ENCODE measurements around the gene MEIOB. TPM values are rescaled to one million over a fixed set of nuclear protein-coding genes. Genes with fewer than 3 reads are reported as not detected.
A peak's percentile ranks its signal among the peaks of the same experiment; 100 is the strongest.
"Not testable (repeated sequence)": the region's sequence is repeated elsewhere in the genome, so short reads cannot be mapped to it uniquely, and the experiment has no call there.

MEIOB gene
- total RNA-seq, 1 donor from 2014 or later = not detected

DNA sequence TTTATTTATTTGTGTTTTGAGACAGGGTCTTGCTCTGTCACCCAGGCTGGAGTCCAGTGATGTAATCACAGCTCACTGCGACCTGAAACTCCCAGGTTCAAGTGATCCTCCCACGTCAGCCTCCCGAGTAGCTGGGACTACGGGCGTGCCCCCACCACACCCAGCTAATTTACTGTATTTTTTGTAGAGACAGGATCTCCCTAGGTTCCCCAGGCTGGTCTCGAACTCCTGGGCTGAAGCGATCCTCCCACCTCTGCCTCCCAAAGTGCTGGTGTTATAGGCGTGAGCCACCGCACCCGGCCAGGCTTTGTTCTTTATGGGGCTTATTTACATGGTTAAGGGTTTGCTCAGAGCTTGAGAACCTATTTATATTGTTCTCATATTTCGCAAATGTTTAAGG, 5.8 kb upstream of the MEIOB start:
- DNase-seq (ENCODE audit: low read depth in 2 of 2) = no peak

GRCh38 chr16:1877089-1877488, 5.1 kb upstream of the MEIOB start:
- DNase-seq (ENCODE audit: low read depth in 2 of 2) = no peak

DNA sequence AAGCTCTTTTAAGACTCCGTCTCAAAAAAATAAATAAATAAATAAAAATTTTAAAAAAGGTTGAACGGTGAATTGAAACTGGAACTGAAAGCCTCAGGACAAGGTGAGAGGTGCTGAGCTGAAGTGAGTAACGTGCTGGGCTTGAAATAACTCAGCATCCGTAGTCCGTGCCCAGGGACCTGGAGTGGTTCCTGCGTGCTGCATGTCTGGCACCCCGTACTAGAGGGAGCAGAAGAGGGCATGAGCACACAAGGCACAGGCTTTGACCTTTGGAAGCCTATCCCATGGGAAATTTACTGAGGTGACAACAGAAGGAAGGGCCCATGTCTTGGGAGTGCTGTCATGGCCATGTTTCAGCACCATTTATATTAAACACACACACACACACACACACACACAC, 4.5 kb upstream of the MEIOB start:
- no peak for DNase-seq (ENCODE audit: low read depth in 2 of 2)

DNA sequence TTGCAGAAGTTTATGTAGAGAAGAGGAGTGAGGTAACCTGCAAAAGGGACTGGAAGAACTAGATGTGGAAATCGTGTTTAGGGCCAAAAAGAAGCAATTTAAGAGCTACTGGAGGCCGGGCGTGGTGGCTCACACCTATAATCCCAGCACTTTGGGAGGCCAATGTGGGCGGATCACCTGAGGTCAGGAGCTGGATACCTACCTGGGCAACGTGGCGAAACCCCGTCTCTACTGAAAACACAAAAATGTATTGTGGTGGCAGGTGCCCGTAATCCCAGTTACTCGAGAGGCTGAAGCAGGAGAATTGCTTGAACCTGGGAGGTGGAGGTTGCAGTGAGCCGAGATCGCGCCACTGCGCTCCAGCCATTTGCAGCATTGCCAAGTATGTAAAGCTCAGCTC, 4.1 kb upstream of the MEIOB start:
- not testable (repeated sequence) for DNase-seq (ENCODE audit: low read depth in 2 of 2)

DNA sequence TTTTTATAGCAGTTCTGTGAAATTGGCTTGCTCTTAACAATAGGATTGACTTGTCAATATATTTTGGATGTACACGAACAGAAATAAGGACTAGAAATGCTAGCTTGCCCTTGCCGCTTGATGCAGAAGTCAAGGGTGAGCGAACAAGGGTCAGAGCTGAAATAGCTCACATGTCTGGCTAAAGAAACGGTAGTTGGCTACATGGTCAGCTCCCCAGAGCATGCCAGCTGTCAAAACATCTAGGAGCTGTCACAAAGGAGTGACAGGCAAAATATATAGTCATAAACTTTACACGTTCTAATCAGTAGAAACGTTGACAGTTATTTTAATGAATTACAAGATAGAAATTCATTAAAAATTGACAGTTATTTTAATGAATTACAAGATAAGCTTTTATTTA, 2.9 kb upstream of the MEIOB start:
- no peak for DNase-seq (ENCODE audit: low read depth in 2 of 2)

- DNase-seq (ENCODE audit: low read depth in 2 of 2) = peak; percentile 26 to 59
Observed at GRCh38 chr16:1870365-1871082, 1.4 kb downstream of the MEIOB start.

GRCh38 chr16:1865902-1866690, 5.9 kb downstream of the MEIOB start:
- DNase-seq (ENCODE audit: low read depth in 2 of 2) = no peak

DNA sequence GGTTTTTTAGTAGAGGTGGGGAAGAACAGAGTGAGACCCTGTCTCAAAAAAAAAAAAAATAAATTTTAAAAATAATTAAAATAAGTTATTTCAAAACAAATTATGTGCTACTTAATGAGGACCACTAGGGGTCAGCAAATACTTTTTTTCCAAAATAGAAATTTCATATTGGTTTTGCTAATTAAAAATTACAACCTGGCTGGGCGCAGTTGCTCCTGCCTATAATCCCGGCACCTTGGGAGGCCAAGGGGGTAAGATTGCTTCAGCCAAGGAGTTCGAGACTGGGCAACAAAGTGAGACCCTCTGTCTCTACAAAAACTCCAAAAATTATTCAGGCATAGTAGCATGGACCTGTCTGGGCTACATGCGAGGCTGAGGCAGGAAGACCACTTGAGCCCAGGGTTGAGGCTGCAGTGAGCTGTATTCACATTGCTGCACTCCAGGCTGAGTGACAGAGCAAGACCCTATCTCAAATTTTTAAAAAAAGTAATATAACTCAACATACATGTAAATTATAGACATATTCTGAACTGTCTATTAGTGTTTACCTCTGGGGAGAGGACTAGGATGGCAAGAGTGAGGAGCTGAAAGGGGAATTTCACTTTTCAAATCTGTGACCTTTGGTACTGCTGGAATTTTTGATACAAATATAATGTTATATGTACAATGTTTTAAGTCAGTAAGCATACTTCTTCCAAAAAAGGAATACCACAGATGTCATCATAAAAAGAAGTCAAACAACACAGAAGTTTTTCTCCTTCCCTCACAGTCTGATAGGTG, 8.1 kb downstream of the MEIOB start:
- DNase-seq (ENCODE audit: low read depth in 2 of 2) = peak; percentile 55 to 65

DNA sequence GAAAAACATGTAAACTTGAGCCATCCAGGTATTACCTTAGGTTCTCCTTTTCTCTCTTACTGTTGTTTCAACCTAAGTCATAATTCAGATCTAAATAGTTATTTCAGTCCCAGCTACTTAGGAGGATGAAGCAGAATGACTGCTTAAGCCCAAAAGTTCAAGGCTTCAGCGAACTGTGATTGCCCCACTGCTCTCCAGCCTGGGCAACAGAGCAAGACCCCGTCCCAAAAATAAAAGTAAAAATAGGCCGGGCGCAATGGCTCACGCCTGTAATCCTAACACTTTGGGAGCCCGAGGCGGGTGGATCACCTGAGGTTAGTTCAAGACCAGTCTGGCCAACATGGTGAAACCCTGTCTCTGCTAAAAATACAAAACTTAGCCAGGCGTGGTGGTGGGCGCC, 9.6 kb downstream of the MEIOB start:
- DNase-seq (ENCODE audit: low read depth in 2 of 2) = no peak

- DNase-seq (ENCODE audit: low read depth in 2 of 2) = no peak
Observed at GRCh38 chr16:1861730-1862129, 10.2 kb downstream of the MEIOB start.

DNA sequence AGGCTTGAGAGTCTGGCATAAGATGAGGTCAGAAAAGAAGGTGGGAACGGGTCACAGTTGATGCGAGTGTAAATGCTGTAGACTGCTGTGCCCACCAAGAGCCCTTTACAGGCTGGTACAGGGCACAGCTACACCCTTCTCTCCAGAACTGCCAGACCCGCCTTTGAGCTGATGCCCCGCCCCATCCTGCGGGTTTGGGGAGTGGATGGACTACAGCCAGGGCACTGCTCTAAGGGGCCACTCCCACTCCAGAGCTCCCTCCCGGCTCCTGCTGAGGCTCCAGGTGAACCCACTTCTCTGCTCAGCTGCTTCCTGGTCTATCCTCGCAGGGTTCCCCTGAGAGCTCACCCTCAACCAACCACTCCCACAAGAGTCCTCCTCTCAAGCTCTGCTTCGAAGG, 12.3 kb downstream of the MEIOB start:
- no peak for DNase-seq (ENCODE audit: low read depth in 2 of 2)

GRCh38 chr16:1858189-1858865, 13.6 kb downstream of the MEIOB start:
- no peak for DNase-seq (ENCODE audit: low read depth in 2 of 2)

DNA sequence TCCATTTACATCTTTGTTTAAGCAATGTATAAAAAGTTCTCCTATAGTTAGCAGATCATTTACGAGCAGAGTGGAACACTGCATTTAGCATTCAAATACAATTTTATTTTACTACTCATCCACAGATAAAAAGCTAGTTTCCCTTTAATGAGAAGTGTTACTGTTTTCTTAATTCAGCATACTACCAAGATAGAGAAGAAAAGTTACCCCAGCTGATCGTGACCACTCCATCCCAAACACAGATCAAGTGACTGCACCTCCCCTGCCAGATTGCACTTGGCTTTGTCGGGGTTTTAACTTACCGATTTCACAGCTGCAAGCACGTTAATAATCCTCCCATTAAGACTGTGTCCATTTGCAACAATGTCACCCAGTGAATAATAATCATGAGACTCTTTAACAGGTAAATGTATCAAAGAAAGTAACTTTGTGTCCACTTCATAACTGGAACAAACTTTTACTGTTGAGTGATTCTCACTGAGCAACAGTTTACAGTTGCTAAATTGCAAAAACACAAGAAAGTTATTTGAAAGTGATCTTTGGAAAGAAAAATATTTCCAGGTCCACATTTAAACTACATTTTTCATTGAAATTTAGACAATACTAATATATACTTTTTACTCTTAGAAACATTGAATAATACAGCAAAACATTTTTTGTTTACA, 14.4 kb downstream of the MEIOB start:
- no peak for DNase-seq (ENCODE audit: low read depth in 2 of 2)

- DNase-seq (ENCODE audit: low read depth in 2 of 2) = no peak
Observed at GRCh38 chr16:1851793-1852192, 20.2 kb downstream of the MEIOB start.

DNA sequence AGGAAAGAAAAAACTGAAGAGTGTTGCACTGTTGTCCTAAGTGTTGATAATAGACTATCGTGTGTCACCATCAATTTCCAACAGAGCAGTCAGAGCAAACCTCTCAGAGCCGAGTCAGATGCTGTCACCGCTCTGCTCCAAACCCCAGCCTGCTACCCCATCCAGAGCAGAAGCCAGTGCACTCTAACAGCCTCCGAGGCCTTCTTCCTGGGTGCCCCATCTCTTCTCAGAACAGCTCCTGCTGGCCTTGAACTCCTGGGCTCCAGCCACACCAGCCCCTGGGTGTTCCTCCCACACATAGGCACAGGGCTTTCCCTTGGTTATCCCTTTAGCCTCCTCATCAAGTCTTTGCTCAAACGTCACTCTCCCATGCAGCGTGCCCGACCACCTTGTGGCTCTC, 21.0 kb downstream of the MEIOB start:
- no peak for DNase-seq (ENCODE audit: low read depth in 2 of 2)

GRCh38 chr16:1846416-1846815, 25.5 kb downstream of the MEIOB start:
- DNase-seq (ENCODE audit: low read depth in 2 of 2) = no peak

GRCh38 chr16:1845985-1846384, 26.0 kb downstream of the MEIOB start:
- DNase-seq (ENCODE audit: low read depth in 2 of 2) = no peak

- peak in 1 of 2 donors; percentile 13 for DNase-seq (ENCODE audit: low read depth in 2 of 2)
Observed at GRCh38 chr16:1839554-1839953, 32.4 kb downstream of the MEIOB start.

DNA sequence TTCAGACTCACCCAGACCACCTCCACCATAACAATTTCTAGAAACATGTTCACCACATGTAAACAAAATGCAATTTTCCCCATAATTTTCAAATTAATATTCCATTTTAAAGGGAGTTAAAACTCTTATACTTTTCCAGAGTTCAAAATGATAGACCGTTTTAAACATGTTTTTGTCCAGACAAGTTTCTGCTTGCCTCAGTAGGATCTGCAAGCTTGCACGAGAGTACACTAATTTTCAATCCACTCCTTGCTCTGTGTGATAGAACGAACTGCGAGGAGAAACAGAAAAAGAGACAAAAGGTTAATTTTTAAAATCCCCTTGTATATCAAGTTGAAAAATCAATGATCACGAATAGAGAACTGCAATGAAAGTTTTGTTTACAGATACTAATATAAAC, 37.9 kb downstream of the MEIOB start:
- no peak for DNase-seq (ENCODE audit: low read depth in 2 of 2)

GRCh38 chr16:1832838-1833454, 39.0 kb downstream of the MEIOB start:
- DNase-seq (ENCODE audit: low read depth in 2 of 2) = no peak
